NT2/D1 (cell line): ENCODE measurements around the gene PLPPR1.

Source experiments
- YY1 ChIP-seq: IDR thresholded peaks from 2 replicates; pipeline ENCODE4 v1.6.1; 2011; ENCODE audit not compliant: insufficient read length, insufficient read depth
- ZNF274 ChIP-seq: IDR thresholded peaks from 2 replicates; pipeline ENCODE4 v1.6.1; 2011; ENCODE audit warnings: mild to moderate bottlenecking, low read depth, low read length

DNA sequence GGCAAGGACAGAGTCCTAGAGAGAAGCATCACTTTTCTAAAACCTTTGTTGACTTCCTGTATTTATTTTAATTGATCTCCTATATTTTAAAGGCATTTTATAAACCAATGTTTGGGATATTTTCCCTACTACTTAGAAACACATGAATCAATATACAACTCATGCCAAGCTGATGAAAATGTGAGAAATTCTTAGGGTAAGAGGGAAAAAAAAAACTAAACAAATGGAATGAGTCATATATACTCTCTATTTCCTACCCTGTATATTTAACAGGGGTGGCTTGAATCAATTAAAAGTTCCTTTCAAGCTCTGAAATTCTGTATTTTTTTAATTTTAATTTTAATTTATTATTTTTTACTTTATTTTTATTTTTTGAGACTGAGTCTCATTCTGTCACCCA, 336.7 kb downstream of the PLPPR1 start:
- TF ChIP-seq YY1 (no peak), ZNF274 (no peak)
